OCI-LY7 (cell line): Measurements from ENCODE around the gene NOTCH3.

Experiments
- EZH2phosphoT487 ChIP-seq: fragments of 200-600 bp; sonication (generic); IDR thresholded peaks from 2 replicates; pipeline ENCODE4 v1.6.1; 2018; ENCODE audit warnings: low read depth, borderline replicate concordance, mild to moderate bottlenecking, mixed run types, antibody characterized with exemption, low read length, moderate library complexity, mixed read lengths
- TF ChIP-seq, protein P1 (sequence below): fragments of 200-600 bp; sonication (generic); conservative IDR thresholded peaks from 2 replicates; pipeline ENCODE4 v1.5.1; 2014; ENCODE audit warnings: mild to moderate bottlenecking, antibody characterized with exemption, low read length, moderate library complexity, mixed read lengths

DNA sequence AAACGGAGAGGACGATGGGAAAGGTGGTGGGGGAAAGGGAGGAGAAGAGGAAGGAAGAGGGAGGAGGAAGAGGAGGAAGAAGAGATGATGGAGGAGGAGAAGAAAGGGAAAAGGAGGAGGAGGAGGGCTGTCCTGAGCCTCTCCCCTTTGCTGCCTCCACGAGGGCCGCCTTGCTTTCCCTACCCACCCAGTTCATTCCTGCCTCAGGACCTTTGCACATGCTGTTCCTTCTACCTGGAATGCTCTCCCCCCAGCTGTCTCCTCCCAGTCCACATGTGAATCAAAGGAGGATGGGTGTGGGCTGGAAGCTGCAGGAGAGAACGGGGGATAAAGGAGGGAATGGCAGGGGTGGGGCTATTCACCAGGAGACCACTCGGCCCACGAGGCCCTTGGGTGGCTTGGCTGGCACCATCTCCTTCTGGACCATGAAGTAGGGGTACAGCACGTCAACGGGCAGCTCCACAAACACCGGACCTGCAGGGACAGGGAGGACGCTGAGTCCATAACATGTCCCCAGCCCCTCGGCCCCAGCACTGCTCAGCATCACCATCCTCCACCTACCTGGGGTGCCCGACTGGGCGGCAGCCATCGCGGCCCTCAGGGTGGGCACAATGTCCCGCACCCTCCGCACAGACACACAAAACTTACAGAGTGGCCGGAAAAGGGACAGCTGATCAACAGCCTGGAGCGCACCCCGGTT lies 78.3 kb downstream of the NOTCH3 start:
- TF ChIP-seq, protein P1, sequence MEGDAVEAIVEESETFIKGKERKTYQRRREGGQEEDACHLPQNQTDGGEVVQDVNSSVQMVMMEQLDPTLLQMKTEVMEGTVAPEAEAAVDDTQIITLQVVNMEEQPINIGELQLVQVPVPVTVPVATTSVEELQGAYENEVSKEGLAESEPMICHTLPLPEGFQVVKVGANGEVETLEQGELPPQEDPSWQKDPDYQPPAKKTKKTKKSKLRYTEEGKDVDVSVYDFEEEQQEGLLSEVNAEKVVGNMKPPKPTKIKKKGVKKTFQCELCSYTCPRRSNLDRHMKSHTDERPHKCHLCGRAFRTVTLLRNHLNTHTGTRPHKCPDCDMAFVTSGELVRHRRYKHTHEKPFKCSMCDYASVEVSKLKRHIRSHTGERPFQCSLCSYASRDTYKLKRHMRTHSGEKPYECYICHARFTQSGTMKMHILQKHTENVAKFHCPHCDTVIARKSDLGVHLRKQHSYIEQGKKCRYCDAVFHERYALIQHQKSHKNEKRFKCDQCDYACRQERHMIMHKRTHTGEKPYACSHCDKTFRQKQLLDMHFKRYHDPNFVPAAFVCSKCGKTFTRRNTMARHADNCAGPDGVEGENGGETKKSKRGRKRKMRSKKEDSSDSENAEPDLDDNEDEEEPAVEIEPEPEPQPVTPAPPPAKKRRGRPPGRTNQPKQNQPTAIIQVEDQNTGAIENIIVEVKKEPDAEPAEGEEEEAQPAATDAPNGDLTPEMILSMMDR: no peak
- no peak for TF ChIP-seq EZH2phosphoT487
